ENCODE measurements around the gene CAP1. TPM values are rescaled to one million over a fixed set of nuclear protein-coding genes. Genes with fewer than 3 reads are reported as not detected.

CAP1 gene
- total and polyA plus RNA-seq, 9 of the 15 experiments (the other 6 are each of a cell fraction or from before 2014, with no cell fraction given), result 230 to 658 (median 281) TPM

DNA sequence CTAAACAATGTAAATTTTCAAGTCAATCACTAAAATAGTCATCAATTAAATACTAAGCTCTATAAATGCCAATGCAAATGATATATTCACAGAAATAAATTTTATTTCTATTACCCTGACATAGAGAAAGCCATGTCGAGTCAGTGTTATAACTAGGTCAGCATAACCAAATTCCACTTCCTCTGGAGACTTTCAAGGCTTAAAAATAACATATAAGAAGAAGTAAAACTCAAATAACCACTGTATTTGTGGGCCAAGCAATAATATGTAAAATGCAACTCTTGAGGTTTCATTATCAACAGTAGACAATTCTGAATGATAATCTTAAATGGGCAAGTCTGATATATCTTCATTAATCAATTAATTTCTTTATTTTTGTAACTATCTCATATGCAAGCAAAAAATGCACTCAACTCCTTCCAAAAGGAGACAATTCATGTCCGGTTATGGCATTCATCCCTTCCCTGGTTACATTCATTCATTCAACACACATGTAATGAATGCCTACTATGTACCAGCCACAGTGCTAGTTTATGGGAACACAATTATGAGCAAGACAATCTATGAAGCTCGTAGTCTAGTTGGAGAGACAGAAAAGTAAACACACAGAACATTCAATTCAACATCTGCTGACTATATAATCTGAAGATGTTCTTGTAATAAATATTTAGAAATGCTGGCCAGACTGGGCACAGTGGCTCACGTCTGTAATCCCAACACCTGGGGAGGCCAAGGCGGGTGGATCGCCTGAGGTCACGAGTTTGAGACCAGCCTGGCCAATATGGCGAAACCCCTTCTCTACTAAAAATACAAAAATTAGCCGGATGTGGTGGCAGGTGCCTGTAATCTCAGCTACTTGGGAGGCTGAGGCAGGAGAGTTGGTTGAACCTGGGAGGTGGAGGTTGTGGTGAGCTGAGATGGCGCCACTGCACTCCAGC lies 37.1 kb upstream of the CAP1 start (continued):
- TF ChIP-seq, protein P1, sequence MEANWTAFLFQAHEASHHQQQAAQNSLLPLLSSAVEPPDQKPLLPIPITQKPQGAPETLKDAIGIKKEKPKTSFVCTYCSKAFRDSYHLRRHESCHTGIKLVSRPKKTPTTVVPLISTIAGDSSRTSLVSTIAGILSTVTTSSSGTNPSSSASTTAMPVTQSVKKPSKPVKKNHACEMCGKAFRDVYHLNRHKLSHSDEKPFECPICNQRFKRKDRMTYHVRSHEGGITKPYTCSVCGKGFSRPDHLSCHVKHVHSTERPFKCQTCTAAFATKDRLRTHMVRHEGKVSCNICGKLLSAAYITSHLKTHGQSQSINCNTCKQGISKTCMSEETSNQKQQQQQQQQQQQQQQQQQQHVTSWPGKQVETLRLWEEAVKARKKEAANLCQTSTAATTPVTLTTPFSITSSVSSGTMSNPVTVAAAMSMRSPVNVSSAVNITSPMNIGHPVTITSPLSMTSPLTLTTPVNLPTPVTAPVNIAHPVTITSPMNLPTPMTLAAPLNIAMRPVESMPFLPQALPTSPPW (CRISPR knock-in tag; IDR thresholded peaks at IDR 0.05), result no peak
- TF ChIP-seq HNRNPUL1 (IDR thresholded peaks at IDR 0.05; ENCODE audit: low read length) (no peak), FOXJ3 (CRISPR knock-in tag; IDR thresholded peaks at IDR 0.05) (no peak)

DNA sequence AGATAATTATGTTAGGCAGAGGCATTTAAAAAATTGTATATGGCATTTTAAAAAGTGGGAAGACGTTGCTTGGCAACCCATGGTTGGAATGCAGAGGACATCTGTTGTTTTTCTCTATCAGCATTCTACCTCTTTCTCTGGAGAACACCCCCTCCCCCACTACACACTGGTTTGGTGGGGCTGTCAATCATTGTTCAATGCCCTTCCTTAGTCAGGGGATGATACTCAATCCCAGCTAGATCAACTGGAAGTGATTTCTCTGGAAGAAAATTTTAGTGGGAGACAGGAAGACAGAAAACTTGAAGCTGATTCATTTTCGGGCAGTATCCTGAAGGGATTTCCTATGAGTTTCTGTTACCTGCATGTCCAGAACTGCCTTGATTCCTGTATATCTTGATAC lies 35.7 kb upstream of the CAP1 start:
- H3K9me1 ChIP-seq (ENCODE audit: control insufficient read depth, insufficient read depth, low read length), result no peaks in the 10 kb centered on the region
- WGBS (ENCODE audit: insufficient coverage, low coverage, missing lambda C conversion rate), result 5% methylated on average over 2 of the region's 2 CpGs
- TF ChIP-seq, protein P2, sequence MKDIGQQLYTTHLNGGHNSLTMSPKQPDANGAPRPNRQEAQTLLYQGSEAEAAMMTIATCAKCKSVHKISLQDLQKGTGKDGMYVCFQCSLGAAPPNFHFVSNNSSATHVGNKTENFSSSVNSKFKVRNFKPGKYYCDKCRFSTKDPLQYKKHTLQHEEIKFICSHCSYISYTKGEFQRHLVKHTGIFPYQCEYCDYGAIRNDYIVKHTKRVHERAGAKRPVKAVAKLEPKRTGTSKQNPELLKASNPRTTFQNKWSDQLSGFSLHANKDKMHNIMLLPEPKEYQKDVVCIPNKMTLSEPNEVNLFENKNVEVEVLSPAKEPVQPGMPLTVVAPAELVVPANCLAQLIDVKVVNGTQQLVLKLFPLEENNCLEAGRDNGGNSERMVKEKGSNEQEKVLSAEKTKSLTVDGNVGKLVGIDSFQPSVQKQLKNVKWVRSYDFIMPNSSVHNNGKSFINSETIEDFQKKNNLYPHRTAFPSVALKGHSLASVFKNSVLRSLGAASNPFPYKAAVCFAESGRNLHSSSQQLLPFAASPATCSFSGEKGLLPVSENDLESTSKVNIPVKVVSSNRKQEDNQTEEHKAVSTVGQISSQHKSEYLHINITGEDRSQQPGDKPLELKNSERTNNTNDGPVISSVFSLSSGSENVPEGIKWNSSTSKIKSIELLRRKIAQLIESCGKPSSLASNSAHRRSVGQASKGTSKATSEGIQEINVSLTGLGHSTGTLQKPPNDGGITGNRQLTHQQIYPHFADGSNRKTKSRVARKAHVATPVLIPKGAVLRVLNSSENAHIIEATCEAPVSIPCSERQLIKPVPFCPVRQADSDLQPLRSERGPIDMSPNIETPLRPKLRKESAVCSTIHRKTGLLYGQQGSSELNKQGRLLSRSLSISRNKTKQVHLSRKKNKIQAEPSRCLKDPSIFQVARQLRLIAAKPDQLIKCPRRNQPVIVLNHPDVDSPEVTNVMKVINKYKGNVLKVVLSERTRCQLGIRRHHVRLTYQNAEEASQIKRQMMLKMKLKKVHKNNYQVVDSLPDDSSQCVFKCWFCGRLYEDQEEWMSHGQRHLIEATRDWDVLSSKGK (CRISPR knock-in tag; IDR thresholded peaks at IDR 0.05), result no peak
- TF ChIP-seq, protein P3, sequence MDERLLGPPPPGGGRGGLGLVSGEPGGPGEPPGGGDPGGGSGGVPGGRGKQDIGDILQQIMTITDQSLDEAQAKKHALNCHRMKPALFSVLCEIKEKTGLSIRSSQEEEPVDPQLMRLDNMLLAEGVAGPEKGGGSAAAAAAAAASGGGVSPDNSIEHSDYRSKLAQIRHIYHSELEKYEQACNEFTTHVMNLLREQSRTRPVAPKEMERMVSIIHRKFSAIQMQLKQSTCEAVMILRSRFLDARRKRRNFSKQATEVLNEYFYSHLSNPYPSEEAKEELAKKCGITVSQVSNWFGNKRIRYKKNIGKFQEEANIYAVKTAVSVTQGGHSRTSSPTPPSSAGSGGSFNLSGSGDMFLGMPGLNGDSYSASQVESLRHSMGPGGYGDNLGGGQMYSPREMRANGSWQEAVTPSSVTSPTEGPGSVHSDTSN (CRISPR knock-in tag; IDR thresholded peaks at IDR 0.05; ENCODE audit: low read depth), result 0 out of 2 replicates have a peak, but pooled peaks have one; percentile 22
- TF ChIP-seq, protein P3 (tag; conservative IDR thresholded peaks at IDR 0.05; ENCODE audit: low read depth), result peak; percentile 69
- TF ChIP-seq, protein P4, sequence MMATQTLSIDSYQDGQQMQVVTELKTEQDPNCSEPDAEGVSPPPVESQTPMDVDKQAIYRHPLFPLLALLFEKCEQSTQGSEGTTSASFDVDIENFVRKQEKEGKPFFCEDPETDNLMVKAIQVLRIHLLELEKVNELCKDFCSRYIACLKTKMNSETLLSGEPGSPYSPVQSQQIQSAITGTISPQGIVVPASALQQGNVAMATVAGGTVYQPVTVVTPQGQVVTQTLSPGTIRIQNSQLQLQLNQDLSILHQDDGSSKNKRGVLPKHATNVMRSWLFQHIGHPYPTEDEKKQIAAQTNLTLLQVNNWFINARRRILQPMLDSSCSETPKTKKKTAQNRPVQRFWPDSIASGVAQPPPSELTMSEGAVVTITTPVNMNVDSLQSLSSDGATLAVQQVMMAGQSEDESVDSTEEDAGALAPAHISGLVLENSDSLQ (IDR thresholded peaks at IDR 0.05), result peak; percentile 89
- peak; percentile 46; the same call in 1 of the 2 replicates for TF ChIP-seq RFX1 (IDR thresholded peaks at IDR 0.05)
- no peak overlapping the region for H3K4me2 ChIP-seq (ENCODE audit: insufficient read depth, low read length)
- no peaks in the 10 kb centered on the region for H3K9me3 ChIP-seq (replicated peaks; ENCODE audit: control insufficient read depth, insufficient read depth, low read depth, low read length)
- no peak overlapping the region for H3K27ac ChIP-seq (ENCODE audit: extremely low read depth, low read depth, low read length)
- no peak overlapping the region for H3K4me3 ChIP-seq
- H4K20me1 ChIP-seq (replicated peaks; ENCODE audit: control insufficient read depth, insufficient read depth, low read length), result no peaks in the 10 kb centered on the region
- H2AFZ ChIP-seq (ENCODE audit: low read depth, low read length), result no peak overlapping the region
- no TSS peak for BruUV-seq (replicated peaks)
- FAIRE-seq, result no peak
- intact Hi-C loops (cut with micrococcal nuclease), result no loop called here
- H3K4me1 ChIP-seq (replicated peaks in 1 of 2; ENCODE audit: control insufficient read depth in 2 of 2, insufficient read depth in 2 of 2, low read length in 2 of 2), result no peaks in the 10 kb centered on the region
- no peak for ATAC-seq
- H3K9ac ChIP-seq (ENCODE audit: insufficient read depth in 1 of 2, low read depth in 2 of 2, low read length in 2 of 2), result no peak overlapping the region
- no peaks in the 10 kb centered on the region for H3K79me2 ChIP-seq (ENCODE audit: control insufficient read depth, insufficient read depth, low read length)
- no peaks in the 10 kb centered on the region for H3K36me3 ChIP-seq (ENCODE audit: control insufficient read depth, insufficient read depth, low read length)
- ChIA-PET POLR2A (interaction anchor here (0.6 kb wide), 2 partner anchors 19 to 841 kb away, joined by 3 to 4 read pairs; no protein-coding TSS in a partner anchor), CTCF (ENCODE audit: low intra/inter-chr PET ratio) (no interaction called here)
- in situ Hi-C loops (cut with MboI), result no loop called here
- DNase-seq (ENCODE audit: extremely low read depth in 1 of 4, low spot score in 3 of 4), result peak in 1 of 4 experiments; percentile 29
- peaks cover 0 to 3% of the 10 kb centered on the region in 2 experiments; a peak in 3 of 5 replicates for H3K27me3 ChIP-seq (ENCODE audit: control insufficient read depth in 2 of 2, insufficient read depth in 2 of 2, low read length in 2 of 2)
